Activated T-cell treated with anti-CD3 and anti-CD28 coated beads, Interleukin-2, amount 50 U/mL, for 4 hours (primary cell): Measurements from ENCODE around the gene CDC26. TPM values are rescaled to one million over a fixed set of nuclear protein-coding genes. Genes with fewer than 3 reads are reported as not detected.
"Not testable (repeated sequence)": the region's sequence is repeated elsewhere in the genome, so short reads cannot be mapped to it uniquely, and the experiment has no call there.

Experiments used
- ATAC-seq, 2 donors: fragments of 200-7000 bp; cut with Tn5 transposase; one replicate each; pipeline ENCODE4 v1.10.0; 2021
- DNase-seq: peaks from one replicate; pipeline ENCODE4 v3.0.0-alpha.2; 2020
- H3K27me3 Mint-ChIP-seq: one replicate; pipeline ENCODE4 v1.8.0; 2021; ENCODE audit warnings: low read depth, mixed read lengths
- H3K36me3 Mint-ChIP-seq: one replicate; pipeline ENCODE4 v1.8.0; 2022; ENCODE audit warnings: mixed read lengths; ENCODE audit not compliant: insufficient read depth
- H3K4me1 Mint-ChIP-seq: one replicate; pipeline ENCODE4 v1.8.0; 2021; ENCODE audit warnings: low read depth, mixed read lengths
- H3K4me3 Mint-ChIP-seq: one replicate; pipeline ENCODE4 v1.8.0; 2021; ENCODE audit warnings: mild to moderate bottlenecking, moderate library complexity, mixed read lengths
- H3K9me3 Mint-ChIP-seq: one replicate; pipeline ENCODE4 v1.8.0; 2021; ENCODE audit warnings: mixed read lengths
- total RNA-seq, 3 donors: library from RNA; stranded (reverse); gene quantifications; one replicate each; pipeline ENCODE4 v1.2.1, GENCODE V29; 2021

The CDC26 gene
- total RNA-seq, 3 donors from 2014 or later, result 53.7 to 64.8 (median 60.3) TPM

DNA sequence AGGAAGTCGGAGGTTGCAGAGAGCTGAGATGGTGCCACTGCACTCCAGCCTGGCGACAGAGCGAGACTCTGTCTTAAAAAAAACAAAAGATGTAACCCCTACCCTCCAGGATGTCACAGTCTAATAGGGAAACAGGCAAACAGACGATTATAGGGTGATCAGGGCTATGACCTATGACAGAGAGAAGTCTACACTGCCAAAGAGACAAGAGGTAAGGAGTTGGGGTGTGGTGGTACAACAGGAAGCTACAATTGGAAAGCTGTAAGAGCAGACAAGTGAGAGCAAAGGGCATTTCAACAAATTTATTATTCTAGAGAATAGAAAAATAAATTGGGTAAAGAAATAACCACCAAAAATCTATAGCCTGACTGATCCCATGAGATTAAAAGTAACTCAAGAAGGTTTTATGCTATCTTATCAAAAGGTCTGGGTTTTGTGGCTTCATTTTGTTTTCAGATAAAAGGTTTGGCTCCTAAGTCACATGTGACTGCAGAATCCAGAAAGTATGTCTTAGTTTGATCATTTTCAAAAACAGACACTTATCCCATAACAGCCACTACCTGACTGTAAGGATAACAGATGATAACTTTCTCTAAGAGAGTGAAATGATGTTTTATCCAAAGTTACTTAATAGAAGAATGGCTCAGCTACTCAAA lies 7.3 kb downstream of the CDC26 start:
- no peaks in the 10 kb centered on the region for H3K9me3 Mint-ChIP-seq
- H3K27me3 Mint-ChIP-seq, result no peaks in the 10 kb centered on the region
- DNase-seq, result no peak
- H3K4me1 Mint-ChIP-seq, result peaks cover 8% of the 10 kb centered on the region
- H3K36me3 Mint-ChIP-seq, result peaks cover 37% of the 10 kb centered on the region
- H3K4me3 Mint-ChIP-seq, result no peak overlapping the region
- ATAC-seq, result no peak

DNA sequence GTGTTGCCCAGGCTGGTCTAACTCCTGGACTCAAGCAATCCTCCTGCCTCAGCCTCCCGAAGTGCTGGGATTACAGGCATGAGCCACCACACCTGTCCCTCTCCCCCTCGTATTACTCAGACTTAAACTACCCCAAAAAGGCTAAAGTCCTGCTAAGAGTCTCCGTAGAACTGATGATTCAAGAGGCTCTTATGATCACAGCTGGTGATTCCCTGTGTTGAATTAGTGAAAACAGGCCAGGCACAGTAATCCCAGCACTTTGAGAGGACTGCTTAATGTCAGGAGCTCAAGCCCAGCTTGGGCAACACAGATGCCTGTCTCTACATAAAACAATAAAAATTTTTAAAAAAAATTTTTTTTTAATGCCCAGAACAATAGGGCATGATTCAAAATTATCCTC lies 9.2 kb downstream of the CDC26 start:
- H3K9me3 Mint-ChIP-seq, result no peaks in the 10 kb centered on the region
- H3K4me1 Mint-ChIP-seq, result peaks cover 8% of the 10 kb centered on the region
- H3K4me3 Mint-ChIP-seq, result no peak overlapping the region
- ATAC-seq (no peak), DNase-seq (no peak)
- H3K36me3 Mint-ChIP-seq, result peaks cover 30% of the 10 kb centered on the region
- no peaks in the 10 kb centered on the region for H3K27me3 Mint-ChIP-seq

DNA sequence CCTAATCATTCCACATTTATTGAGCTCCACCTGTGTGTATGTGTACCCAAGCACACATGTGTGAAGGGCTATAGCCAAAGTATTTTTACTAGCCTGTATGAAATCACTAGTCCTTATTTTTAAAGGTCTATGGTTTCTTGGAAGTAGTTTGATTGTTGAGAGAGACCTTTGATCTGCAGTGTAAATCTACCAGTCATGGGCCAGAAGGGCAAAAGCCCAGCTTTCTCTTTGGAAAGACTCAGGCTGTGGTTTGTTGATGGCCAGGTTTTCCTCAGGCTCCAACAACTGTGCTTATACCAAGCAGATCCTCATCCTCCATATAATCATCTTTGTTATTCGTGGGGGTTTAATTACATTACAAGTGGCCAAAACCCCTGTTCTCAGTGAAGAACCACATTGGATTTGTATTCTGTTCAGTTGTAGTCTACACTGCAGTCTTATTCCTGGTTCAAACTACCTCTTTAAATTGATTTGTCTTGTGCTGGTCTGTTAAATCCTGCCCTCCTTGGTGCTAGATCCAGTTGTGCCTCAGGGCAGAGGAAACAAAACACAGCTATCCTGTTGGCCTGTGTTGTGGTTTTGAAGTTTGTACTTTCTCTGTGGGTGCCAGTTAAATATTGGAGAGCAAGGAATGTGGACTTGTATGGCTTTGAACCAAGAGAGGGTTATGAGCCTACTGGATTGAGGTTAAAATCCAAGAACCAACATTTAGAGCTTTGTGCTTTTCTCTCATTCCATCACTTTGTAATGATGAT lies 13.3 kb downstream of the CDC26 start:
- Mint-ChIP-seq H3K4me1 (no peaks in the 10 kb centered on the region), H3K4me3 (no peak overlapping the region), H3K27me3 (no peaks in the 10 kb centered on the region), H3K9me3 (no peaks in the 10 kb centered on the region), H3K36me3 (peaks cover 30% of the 10 kb centered on the region)
- DNase-seq (no peak), ATAC-seq (no peak)

DNA sequence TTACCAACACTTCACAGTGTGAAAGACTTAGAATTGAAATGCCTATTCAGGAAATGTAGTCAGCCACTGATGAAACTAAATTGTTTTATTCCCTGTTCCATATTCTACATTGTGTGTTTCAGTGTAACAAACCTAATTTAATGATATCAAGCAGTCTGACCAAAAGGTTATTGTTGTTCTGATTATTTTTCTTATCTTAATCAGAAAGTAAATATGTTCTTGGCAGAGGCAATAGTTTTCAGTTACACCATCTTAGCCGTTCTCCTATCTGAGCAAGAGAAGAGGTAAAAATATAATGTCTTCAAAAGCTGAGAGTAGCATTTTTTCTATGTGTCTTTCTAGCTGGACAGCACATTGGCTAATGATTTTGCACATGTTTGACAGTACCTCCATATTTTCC lies 17.1 kb downstream of the CDC26 start:
- H3K27me3 Mint-ChIP-seq, result no peaks in the 10 kb centered on the region
- H3K4me1 Mint-ChIP-seq, result no peaks in the 10 kb centered on the region
- H3K36me3 Mint-ChIP-seq, result peaks cover 25% of the 10 kb centered on the region
- H3K9me3 Mint-ChIP-seq, result no peaks in the 10 kb centered on the region
- DNase-seq (no peak), ATAC-seq (no peak)
- H3K4me3 Mint-ChIP-seq, result no peak overlapping the region

DNA sequence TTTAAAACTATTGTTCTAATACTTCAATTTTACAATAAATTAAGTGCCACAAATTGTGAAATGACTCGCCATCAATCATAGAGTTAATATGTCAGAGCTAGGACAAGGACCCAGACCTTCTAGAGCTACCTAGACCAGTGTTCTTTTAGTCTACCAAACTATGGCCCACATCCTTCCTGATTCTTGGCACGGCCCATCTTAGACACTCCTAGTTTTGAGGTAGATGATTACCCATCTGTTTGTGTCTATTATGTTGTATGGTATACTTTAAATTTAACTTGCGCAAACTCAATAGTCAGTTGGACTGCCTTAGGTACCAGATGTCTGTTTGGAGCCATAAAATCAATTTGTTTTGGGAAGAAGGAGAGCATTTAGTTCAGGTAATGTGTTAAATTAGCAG lies 17.5 kb downstream of the CDC26 start:
- DNase-seq (no peak), ATAC-seq (no peak)
- Mint-ChIP-seq H3K4me1 (no peaks in the 10 kb centered on the region), H3K9me3 (no peaks in the 10 kb centered on the region), H3K27me3 (no peaks in the 10 kb centered on the region), H3K36me3 (peaks cover 25% of the 10 kb centered on the region), H3K4me3 (no peak overlapping the region)

- no peaks in the 10 kb centered on the region for H3K27me3 Mint-ChIP-seq
- H3K4me1 Mint-ChIP-seq, result no peaks in the 10 kb centered on the region
- H3K4me3 Mint-ChIP-seq, result no peak overlapping the region
- peaks cover 3% of the 10 kb centered on the region for H3K9me3 Mint-ChIP-seq
- DNase-seq (no peak), ATAC-seq (no peak)
- H3K36me3 Mint-ChIP-seq, result peaks cover 21% of the 10 kb centered on the region
Measured at GRCh38 chr9:113255438-113255837, 19.9 kb downstream of the CDC26 start.

DNA sequence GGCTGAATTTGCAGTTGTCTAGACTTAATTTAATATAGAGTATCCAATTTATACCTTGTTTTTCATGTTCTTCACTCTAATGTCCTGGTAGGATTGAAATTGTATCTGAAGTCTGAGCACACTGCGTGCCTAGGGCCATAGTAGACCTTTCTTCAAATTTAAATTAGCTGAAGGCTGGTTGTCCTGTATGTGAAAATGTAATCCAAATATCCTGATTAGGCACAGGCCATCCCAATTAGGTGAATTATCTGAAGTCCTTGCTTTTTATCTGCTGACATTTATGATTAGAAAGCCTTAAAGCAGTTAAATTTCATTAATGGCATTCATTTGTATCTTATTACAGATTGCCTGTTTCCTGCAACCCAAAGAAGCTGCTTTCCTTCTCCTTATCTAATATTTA lies 20.4 kb downstream of the CDC26 start:
- no peaks in the 10 kb centered on the region for H3K27me3 Mint-ChIP-seq
- no peak overlapping the region for H3K4me3 Mint-ChIP-seq
- no peak for ATAC-seq
- peaks cover 3% of the 10 kb centered on the region for H3K9me3 Mint-ChIP-seq
- peaks cover 17% of the 10 kb centered on the region for H3K36me3 Mint-ChIP-seq
- no peak for DNase-seq
- H3K4me1 Mint-ChIP-seq, result no peaks in the 10 kb centered on the region

DNA sequence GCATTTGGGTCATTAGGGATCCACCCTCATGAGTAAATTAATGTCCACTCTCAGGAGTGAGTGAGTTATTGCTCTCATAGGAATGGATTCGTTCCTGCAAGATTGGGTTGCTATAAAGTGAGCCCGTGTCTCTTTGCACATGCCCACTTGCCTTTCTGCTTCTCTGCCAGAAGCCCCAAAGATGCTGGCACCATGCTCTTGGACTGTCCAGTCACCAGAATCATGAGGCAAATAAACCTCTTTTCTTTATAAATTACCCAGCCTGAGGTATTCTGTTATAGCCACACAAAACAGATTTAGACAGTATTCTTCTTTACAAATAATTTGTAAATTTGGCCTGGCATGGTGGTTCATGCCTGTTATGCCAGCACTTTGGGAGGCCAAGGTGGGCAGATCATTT lies 24.6 kb downstream of the CDC26 start:
- no peak for ATAC-seq
- Mint-ChIP-seq H3K27me3 (no peaks in the 10 kb centered on the region), H3K4me3 (no peak overlapping the region), H3K36me3 (no peaks in the 10 kb centered on the region), H3K4me1 (no peaks in the 10 kb centered on the region), H3K9me3 (peaks cover 3% of the 10 kb centered on the region)
- no peak for DNase-seq

DNA sequence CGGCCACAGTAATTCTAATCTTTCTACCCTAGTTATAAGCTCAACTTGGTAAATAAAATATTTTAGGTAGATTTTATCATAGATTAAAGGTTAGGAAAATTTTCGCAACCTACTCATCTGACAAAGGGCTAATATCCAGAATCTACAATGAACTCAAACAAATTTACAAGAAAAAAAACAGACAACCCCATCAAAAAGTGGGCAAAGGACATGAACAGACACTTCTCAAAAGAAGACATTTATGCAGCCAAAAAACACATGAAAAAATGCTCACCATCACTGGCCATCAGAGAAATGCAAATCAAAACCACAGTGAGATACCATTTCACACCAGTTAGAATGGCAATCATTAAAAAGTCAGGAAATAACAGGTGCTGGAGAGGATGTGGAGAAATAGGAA lies 25.7 kb downstream of the CDC26 start:
- H3K4me3 Mint-ChIP-seq, H3K9me3 Mint-ChIP-seq, H3K4me1 Mint-ChIP-seq, H3K27me3 Mint-ChIP-seq, ATAC-seq, DNase-seq, H3K36me3 Mint-ChIP-seq: not testable (repeated sequence)

DNA sequence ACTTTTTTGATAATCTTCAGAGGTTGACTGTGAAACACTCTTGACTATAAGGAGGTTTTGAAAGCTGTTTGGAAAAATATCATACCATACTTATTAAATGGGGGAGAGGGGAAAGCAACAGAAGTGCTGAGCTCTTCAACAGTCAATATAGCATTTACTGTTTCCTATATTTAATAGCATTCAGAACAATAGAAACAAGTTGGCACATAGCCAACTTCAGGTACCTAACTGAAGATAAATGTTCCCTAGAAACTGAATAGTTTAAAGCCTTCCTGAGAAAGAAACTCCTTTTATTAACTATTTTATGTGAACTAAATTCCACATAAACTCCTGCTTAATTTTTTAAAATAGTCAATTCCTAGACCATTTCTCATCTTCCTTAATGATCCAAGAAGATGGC lies 27.7 kb downstream of the CDC26 start:
- Mint-ChIP-seq H3K27me3 (no peaks in the 10 kb centered on the region), H3K9me3 (peaks cover 3% of the 10 kb centered on the region), H3K36me3 (no peaks in the 10 kb centered on the region), H3K4me3 (no peak overlapping the region), H3K4me1 (no peaks in the 10 kb centered on the region)
- DNase-seq, result no peak
- ATAC-seq, result no peak

- Mint-ChIP-seq H3K4me3 (no peak overlapping the region), H3K9me3 (peaks cover 3% of the 10 kb centered on the region), H3K4me1 (no peaks in the 10 kb centered on the region), H3K36me3 (no peaks in the 10 kb centered on the region), H3K27me3 (no peaks in the 10 kb centered on the region)
- ATAC-seq (no peak), DNase-seq (no peak)
Measured at GRCh38 chr9:113246928-113247327, 28.4 kb downstream of the CDC26 start.

DNA sequence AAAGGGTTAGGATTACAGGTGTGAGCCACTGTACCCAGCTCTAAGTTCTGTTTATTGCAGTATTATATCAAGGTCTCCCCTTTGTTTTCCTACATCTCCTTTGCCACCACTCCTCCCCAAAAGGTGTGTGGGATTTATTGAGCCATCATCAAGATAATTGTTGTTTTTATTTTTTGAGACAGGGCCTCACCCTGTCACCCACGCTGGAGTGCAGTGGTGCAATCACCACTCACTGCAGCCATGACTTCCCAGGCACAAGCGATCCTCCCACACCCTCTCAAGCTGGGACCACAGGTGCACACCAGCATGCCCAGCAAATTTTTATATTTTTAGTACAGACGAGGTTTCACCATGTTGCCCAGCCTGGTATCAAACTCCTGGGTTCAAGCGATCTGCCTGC lies 29.5 kb downstream of the CDC26 start:
- Mint-ChIP-seq H3K4me3 (no peak overlapping the region), H3K4me1 (no peaks in the 10 kb centered on the region), H3K9me3 (peaks cover 3% of the 10 kb centered on the region), H3K36me3 (no peaks in the 10 kb centered on the region), H3K27me3 (no peaks in the 10 kb centered on the region)
- DNase-seq, result no peak
- ATAC-seq, result no peak

- Mint-ChIP-seq H3K9me3 (no peaks in the 10 kb centered on the region), H3K36me3 (no peaks in the 10 kb centered on the region)
Measured at GRCh38 chr9:113244556-113244955, 30.8 kb downstream of the CDC26 start.

DNA sequence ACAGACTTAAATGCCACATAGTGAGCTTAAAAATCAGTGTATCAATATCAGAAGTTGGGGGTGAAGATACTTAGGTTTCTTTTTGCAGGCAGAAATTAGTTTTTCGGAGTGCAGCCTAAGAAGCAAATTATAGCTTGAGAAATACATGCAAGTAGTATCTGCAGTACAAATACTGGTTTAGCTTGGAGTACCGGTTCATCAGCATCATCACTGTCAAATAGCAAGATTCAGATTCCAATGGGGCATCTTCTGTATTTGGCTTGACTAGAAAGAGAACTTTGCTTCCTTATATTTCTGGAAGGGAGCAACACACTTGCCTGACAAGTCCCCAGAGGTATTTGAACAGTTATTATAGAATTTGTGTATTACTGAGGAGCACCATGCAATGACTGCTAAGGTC lies 34.2 kb downstream of the CDC26 start:
- Mint-ChIP-seq H3K27me3 (no peaks in the 10 kb centered on the region), H3K4me1 (no peaks in the 10 kb centered on the region), H3K9me3 (no peaks in the 10 kb centered on the region), H3K4me3 (no peak overlapping the region), H3K36me3 (no peaks in the 10 kb centered on the region)
- DNase-seq (no peak), ATAC-seq (no peak)

More at GRCh38 chr9:113244556-113244955, 30.8 kb downstream of the CDC26 start:
- no peak for ATAC-seq
- Mint-ChIP-seq H3K4me3 (no peak overlapping the region), H3K4me1 (no peaks in the 10 kb centered on the region), H3K27me3 (no peaks in the 10 kb centered on the region)
- DNase-seq, result no peak

DNA sequence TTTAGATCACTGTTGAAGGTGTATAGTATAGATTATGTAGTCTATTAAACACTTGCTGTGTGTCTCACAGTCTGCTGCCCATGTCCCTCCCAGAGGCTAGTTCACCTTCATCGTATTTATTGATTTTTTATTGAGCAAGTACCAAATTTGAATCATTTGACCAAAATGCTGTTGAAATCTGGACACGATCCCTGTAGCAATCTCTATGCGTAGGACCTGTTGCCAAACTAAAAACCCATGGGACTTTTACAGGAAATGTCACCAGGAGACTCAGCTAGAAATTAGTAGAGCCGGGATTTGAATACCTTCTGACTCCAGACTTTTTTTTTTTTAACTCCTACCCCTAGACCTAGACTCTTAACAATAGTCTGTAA lies 36.5 kb downstream of the CDC26 start:
- Mint-ChIP-seq H3K9me3 (no peaks in the 10 kb centered on the region), H3K4me1 (peaks cover under 1% of the 10 kb centered on the region), H3K27me3 (no peaks in the 10 kb centered on the region), H3K4me3 (no peak overlapping the region), H3K36me3 (no peaks in the 10 kb centered on the region)
- ATAC-seq (no peak), DNase-seq (no peak)
